Activated gamma-delta T cell (primary cell): Measurements from ENCODE around the gene ZNF221.
"Not testable (repeated sequence)": the region's sequence is repeated elsewhere in the genome, so short reads cannot be mapped to it uniquely, and the experiment has no call there.

Source experiments
- DNase-seq: peaks from one replicate; lab custom pipeline; 2025; lab: John Stamatoyannopoulos, UW
- total RNA-seq, 2 donors: gene quantifications; one replicate each; lab custom pipeline; 2026; lab: John Stamatoyannopoulos, UW

The ZNF221 gene
- 4.7 to 6.1 reads per million in 2 donors for total RNA-seq

GRCh38 chr19:43950834-43951645 lies at the start of gene ZNF221:
ZNF221 (plus strand) TSS chr19:43951228; CDS start chr19:43962727, 11,499 bp downstream.
- DNase-seq, result no peak

DNA sequence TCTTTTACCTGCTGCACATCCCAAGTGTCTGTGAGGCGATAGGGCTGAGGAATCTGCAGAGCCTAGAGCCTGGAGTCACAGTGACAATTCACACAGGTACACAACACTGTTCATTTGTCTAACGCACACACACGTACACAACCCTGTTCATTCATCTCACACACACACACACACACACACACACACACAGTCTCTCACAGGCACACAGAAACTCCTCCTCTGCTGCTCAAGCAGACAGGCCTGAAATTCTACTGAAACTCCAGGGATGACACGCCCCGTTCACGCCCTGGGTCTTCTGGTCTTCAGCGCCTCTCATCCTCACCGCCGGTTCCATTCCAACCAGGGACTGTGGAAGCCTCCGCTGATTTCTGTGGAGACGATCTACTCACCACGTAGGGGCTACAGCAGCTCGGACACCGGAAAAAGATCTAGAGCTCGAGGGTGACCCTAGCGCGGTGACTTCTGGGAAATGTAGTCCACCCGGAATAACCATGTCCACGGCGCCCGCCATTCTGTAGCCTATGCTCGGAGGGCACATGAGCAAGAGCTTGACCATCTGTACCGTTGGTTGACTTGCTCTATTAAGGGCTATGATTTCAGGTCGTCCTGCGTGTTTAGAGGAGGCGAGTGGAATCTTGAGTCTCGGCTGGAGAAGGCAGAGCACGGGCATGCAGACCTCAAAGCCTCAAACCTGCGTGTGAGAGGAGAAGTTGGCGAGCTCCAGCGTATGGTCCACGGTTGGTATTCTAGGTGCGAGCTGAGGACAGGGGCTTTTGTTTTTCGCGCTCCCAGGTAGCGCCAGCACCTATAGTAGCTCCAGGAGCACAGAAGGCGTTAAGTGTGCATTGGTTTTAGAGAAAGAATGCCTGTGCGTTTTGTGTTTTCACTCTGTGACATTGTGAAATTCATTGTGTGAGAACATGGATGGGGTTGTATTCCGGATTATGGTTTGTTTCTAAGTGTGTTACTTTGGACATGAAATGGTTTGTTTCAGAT lies 49.3 kb upstream of the ZNF221 start:
- no peak for DNase-seq

DNA sequence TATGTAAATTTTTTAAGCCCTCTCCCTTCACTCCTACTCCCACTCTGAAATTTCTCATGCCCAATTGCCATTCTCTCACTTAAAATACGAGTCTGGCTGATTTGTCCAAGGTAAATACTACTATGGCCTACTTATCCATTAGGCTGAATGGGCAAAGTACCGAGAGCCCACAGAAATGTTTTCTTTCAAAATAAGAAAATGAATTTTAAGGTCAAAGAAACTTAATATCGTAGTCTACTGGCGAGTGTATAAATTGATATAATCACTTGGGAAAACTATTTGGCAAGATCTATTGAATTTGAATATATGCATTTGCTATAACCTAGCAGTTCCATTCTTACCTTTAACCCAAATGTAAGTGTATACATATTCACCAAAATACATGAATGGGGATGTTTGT lies 48.6 kb upstream of the ZNF221 start:
- DNase-seq, result no peak

DNA sequence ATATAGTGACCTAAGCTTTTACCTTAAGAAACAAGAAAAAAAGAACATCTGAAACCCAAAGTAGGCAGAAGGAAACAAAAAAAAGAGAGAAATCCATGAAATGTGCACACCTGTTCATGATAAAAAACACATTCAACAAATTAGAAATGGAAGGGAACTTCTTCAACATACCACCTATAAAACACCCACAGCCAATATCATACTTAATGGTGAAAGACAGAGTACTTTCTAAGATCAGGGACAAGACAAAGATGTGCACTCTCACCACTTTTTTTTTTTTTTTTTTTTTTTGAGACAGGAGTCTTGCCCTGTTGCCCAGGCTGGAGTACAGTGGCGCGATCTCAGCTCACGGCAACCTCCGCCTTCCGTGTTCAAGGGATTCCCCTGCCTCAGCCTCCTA lies 45.1 kb upstream of the ZNF221 start:
- no peak for DNase-seq

DNA sequence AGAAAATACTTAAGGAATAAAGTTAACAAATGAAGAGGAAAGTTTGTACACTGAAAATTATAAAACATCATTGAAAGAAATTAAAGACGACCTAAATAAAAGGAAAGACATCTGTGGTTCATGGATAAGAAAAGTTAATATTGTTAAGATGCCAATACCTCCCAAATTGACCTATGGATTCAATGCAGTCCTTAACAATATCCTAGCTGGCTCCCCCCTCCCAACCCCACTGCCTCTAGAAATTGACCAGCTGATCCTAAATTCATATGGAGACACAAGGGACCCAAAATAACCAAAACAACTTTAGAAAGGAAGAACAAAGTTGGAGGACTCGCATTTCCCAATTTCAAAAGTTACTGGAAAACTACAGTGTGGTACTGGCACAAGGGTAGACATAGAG lies 44.3 kb upstream of the ZNF221 start:
- DNase-seq, result no peak

DNA sequence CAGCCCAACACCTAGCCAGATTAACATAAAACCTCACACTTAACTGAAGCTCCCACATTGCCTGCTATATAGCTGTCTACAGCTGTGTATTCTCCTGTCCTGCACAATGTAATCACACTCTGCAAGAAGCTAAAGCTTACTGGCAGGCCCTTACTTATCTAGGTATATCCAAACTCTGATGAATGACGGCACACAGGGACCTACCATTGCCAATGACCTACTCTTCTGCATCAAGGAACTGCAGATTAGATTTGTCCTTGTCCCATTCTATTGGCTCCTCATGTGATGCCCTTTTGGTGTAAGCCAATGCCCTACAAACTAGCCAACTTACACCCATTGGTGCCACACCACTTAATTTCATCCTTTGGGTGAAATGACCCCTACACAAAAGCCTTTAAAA lies 42.4 kb upstream of the ZNF221 start:
- DNase-seq, result no peak

DNA sequence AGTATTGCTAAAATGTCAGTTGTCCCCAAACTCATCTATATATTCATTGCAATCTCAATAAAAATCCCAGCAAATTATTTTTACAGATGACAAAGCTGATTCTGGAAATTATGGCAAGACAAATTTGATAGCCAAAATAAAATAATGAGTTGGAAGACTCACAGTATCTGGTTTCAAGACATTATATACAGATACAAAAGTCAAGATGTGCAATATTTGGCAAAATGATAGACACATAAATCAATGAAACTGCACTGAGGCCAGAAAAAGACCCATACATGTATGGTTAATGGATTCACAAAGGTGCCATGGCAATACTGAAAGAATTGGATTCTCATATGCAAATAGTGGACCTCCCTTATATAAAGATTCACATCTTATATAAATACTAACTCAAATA lies 40.1 kb upstream of the ZNF221 start:
- no peak for DNase-seq

- DNase-seq, result no peak
Observed at GRCh38 chr19:43913383-43913782, 37.6 kb upstream of the ZNF221 start.

DNA sequence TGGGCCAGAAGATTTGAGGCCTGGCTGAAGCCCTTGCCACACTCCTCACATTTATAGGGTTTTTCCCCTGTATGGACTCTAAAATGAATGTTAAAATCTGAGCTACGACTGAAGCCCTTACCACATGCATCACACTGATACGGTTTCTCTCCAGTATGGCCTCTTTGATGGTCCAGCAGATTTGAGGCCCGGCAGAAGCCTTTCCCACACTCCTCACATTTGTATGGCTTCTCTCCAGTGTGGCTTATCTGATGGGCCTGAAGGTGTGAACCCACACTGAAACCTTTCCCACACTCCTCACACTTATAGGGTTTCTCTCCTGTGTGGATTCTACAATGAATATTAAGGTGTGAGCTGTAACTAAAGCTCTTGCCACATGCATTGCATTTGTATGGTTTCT lies 37.0 kb upstream of the ZNF221 start:
- no peak for DNase-seq

GRCh38 chr19:43923875-43924274 lies 27.2 kb upstream of the ZNF221 start:
- no peak for DNase-seq

- DNase-seq, result no peak
Observed at GRCh38 chr19:43928820-43929219, 22.2 kb upstream of the ZNF221 start.

GRCh38 chr19:43934055-43934984 lies 16.7 kb upstream of the ZNF221 start:
- DNase-seq, result no peak

- DNase-seq, result peak; percentile 54
Observed at GRCh38 chr19:43934985-43935708, 15.9 kb upstream of the ZNF221 start, which contains the start of gene ZNF45. ZNF45 (minus strand) TSS chr19:43935282; CDS start chr19:43922185, 13,097 bp downstream.

- DNase-seq, result no peak
Observed at GRCh38 chr19:43936188-43936587, 14.8 kb upstream of the ZNF221 start.

DNA sequence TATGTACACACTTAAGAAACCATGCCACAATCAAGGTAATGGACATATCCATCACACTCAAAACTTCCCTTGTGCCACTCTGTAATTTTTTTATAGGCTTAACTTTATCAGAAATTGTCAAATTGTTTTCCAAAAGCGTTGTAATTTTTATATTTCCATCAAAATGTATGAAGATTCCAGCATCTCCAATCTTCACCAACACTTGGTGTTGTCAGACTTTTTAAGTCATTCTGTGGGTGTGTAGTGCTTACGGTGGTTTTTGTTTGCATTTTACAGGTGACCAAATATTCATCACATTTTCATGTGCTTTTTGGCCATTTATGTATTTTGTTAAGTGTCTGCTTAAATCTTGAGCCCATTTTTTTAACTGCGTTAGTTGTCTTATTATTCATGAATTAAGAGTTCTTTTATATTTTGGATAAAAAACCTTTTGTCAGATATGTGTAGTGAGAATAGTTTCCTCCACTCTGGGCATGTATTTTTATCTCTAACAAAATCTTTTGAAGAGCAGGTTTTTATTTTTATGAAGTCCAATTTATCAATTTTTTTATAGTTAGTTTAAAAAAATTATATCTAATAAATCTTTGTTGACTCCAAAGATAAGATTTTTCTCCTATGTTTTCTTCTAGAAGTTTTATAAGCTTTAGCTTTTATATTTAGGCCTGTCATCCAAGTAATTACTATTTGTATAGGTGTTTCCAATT lies 11.3 kb upstream of the ZNF221 start:
- DNase-seq, result no peak

GRCh38 chr19:43940719-43941118 lies 10.3 kb upstream of the ZNF221 start:
- DNase-seq, result no peak

- DNase-seq, result no peak
Observed at GRCh38 chr19:43941209-43941608, 9.8 kb upstream of the ZNF221 start.

DNA sequence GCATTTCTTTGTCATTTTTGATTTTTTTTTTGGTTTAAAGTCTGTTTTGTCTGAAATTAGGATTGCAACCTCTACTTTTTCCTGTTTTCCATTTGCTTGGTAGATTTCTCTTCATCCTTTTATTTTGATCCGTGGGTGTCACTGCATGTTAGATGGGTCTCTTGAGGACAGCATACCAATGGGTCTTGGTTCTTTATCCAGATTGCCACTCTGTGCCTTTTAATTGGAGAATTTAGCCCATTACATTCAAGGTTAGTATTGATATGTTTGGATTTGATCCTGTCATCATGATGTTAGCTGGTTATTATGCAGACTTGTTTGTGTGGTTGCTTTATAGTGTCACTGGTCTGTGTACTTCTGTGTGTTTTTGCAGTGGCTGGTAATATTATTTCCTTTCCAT lies 3.6 kb upstream of the ZNF221 start:
- DNase-seq, result not testable (repeated sequence)

DNA sequence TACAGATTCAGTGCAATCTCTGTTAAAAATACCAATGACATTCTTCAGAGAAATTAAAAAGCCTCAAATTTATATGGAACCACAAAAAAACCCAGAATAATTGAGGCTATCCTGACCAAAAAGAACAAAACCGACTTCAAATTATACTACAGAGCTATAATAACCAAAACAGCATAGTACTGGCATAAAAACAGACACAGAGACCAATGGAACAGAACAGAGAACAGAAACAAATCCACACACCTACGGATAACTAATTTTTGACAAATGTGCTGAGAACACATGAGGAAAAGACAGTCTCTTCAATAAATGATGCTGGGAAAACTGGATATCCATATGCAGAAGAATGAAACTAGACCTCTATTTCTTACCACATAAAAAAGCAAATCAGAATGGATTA lies 1.2 kb upstream of the ZNF221 start:
- DNase-seq, result not testable (repeated sequence)

- no peak for DNase-seq
Observed at GRCh38 chr19:43956827-43957226, 5.8 kb downstream of the ZNF221 start.
